A549 (cell line): ENCODE results near the gene CRIP2. TPM values are rescaled to one million over a fixed set of nuclear protein-coding genes. Genes with fewer than 3 reads are reported as not detected.

Source experiments
- ATAC-seq, 2 experiments: fragments of 200-7000 bp in 1 of 2; fragments of >200 bp in 1 of 2; cut with Nextera tagmentation in 1 of 2; cut with Tn5 transposase in 1 of 2; 3 replicates each; pipeline versions ENCODE4 v1.8.0 to v1.9.1; 2018 to 2020; ENCODE audit warnings: mild to moderate bottlenecking in 1 of 2, moderate library complexity in 1 of 2
- CTCF ChIA-PET: fragments of 300-600 bp; sonication (Branson Sonifier 250); formaldehyde crosslinking; extraction: SDS; loops from one replicate; lab custom pipeline; 2021; ENCODE audit warnings: antibody characterized with exemption, inconsistent platforms; lab: Yijun Ruan, JAX
- POLR2A ChIA-PET: fragments of 350-600 bp; formaldehyde crosslinking; extraction: SDS; loops from one replicate; lab custom pipeline; 2021; ENCODE audit warnings: antibody characterized with exemption, inconsistent platforms; lab: Yijun Ruan, JAX
- DNase-seq, 2 experiments: peaks; one replicate each; pipeline versions ENCODE4 v3.0.0 to v3.0.0-alpha.2; 2011 to 2016; ENCODE audit warnings: low read depth in 1 of 2, low spot score in 1 of 2
- FAIRE-seq: peaks from 2 replicates; lab custom pipeline; 2011; peaks lifted over from hg19 to GRCh38; lab: Jason Lieb, UNC
- H3K27ac ChIP-seq, 2 experiments: fragments of >200 bp; sonication (Bioruptor Twin); formaldehyde crosslinking; 3 replicates each; pipeline ENCODE4 v1.5.1; 2016 to 2017
- H3K4me1 ChIP-seq: fragments of >200 bp; sonication (Bioruptor Twin); formaldehyde crosslinking; 3 replicates; pipeline ENCODE4 v1.6.1; 2016
- H3K4me2 ChIP-seq: fragments of >200 bp; sonication (Bioruptor Twin); formaldehyde crosslinking; 3 replicates; pipeline ENCODE4 v1.6.1; 2016
- H3K4me3 ChIP-seq: fragments of >200 bp; sonication (Bioruptor Twin); formaldehyde crosslinking; 3 replicates; pipeline ENCODE4 v1.5.1; 2016
- H3K9me3 ChIP-seq: fragments of >200 bp; sonication (Bioruptor Twin); formaldehyde crosslinking; 3 replicates; pipeline ENCODE4 v1.6.1; 2016
- ATOH8 ChIP-seq: fragments of 250-450 bp; sonication (Bioruptor Pico); IDR thresholded peaks from 2 replicates; pipeline ENCODE4 v1.5.0; 2020; ENCODE audit warnings: low read depth, mild to moderate bottlenecking, moderate library complexity
- CBX8 ChIP-seq: fragments of 200-600 bp; sonication (generic); IDR thresholded peaks from 2 replicates; pipeline ENCODE4 v1.6.1; 2016
- CHD4 ChIP-seq: fragments of 200-600 bp; sonication (generic); IDR thresholded peaks from 2 replicates; pipeline ENCODE4 v1.6.1; 2016; ENCODE audit warnings: antibody characterized with exemption, mild to moderate bottlenecking, borderline replicate concordance
- CTCF ChIP-seq: fragments of >200 bp; sonication (Bioruptor Twin); formaldehyde crosslinking; IDR thresholded peaks from 3 replicates; pipeline ENCODE4 v1.5.1; 2016
- EP300 ChIP-seq, 2 experiments: fragments of >200 bp; sonication (Bioruptor Twin); formaldehyde crosslinking; IDR thresholded peaks; 2 replicates in 1 of 2; 3 replicates in 1 of 2; pipeline ENCODE4 v1.6.1; 2016 to 2017
- HDAC2 ChIP-seq: fragments of 200-600 bp; sonication (generic); IDR thresholded peaks from 2 replicates; pipeline ENCODE4 v1.6.1; 2016
- HES2 ChIP-seq: fragments of >200 bp; sonication (Bioruptor Twin); formaldehyde crosslinking; IDR thresholded peaks from 2 replicates; pipeline ENCODE4 v1.6.1; 2016
- KDM1A ChIP-seq: fragments of 200-600 bp; sonication (generic); IDR thresholded peaks from 2 replicates; pipeline ENCODE4 v1.6.1; 2016; ENCODE audit warnings: low read depth, mild to moderate bottlenecking
- NR3C1 ChIP-seq: fragments of >200 bp; sonication (Bioruptor Twin); formaldehyde crosslinking; IDR thresholded peaks from 3 replicates; pipeline ENCODE4 v1.6.1; 2017
- POLR2A ChIP-seq: IDR thresholded peaks from 2 replicates; pipeline ENCODE4 v1.6.1; 2012; ENCODE audit warnings: mild to moderate bottlenecking, low read length
- POLR2AphosphoS2 ChIP-seq: conservative IDR thresholded peaks from 2 replicates; pipeline ENCODE4 v1.6.1; 2012; ENCODE audit warnings: low read length, improper control_type of control experiment, inconsistent platforms
- RAD21 ChIP-seq, 2 experiments: fragments of >200 bp in 1 of 2; sonication (Bioruptor Twin) in 1 of 2; formaldehyde crosslinking in 1 of 2; IDR thresholded peaks in 1 of 2; conservative IDR thresholded peaks in 1 of 2; 2 replicates in 1 of 2; 3 replicates in 1 of 2; pipeline ENCODE4 v1.6.1; 2012 to 2018; ENCODE audit warnings: inconsistent platforms in 1 of 2
- RCOR1 ChIP-seq: fragments of 150-350 bp; IDR thresholded peaks from 2 replicates; pipeline ENCODE4 v1.6.1; 2014; ENCODE audit warnings: antibody characterized with exemption, low read length, low read depth
- REST ChIP-seq: fragments of 200-600 bp; sonication (generic); IDR thresholded peaks from 2 replicates; pipeline ENCODE4 v1.6.1; 2016; ENCODE audit warnings: antibody characterized with exemption, mild to moderate bottlenecking, moderate library complexity
- RNF2 ChIP-seq: fragments of 200-600 bp; sonication (generic); IDR thresholded peaks from 2 replicates; pipeline ENCODE4 v1.6.1; 2016; ENCODE audit warnings: low read depth, mild to moderate bottlenecking, antibody characterized with exemption, moderate library complexity, borderline replicate concordance
- SMC3 ChIP-seq: fragments of >200 bp; sonication (Bioruptor Twin); formaldehyde crosslinking; IDR thresholded peaks from 3 replicates; pipeline ENCODE4 v1.6.1; 2018; ENCODE audit warnings: inconsistent platforms
- USF2 ChIP-seq: fragments of 450-650 bp; IDR thresholded peaks from 2 replicates; pipeline ENCODE4 v1.6.1; 2014; ENCODE audit warnings: antibody characterized with exemption
- WGBS: methylation state at CpG from one replicate; pipeline ENCODE4 v1.1.6; 2017; ENCODE audit errors: missing lambda C conversion rate; 5-methylcytosine and 5-hydroxymethylcytosine counted together
- polyA plus RNA-seq, 4 experiments: library from polyadenylated mRNA; depleted of rRNA in 3 of 4; stranded (reverse); fragments of >200 nt; fragmentation: RNase III in 1 of 4; extraction: RNeasy Plus Mini Kit Qiagen cat#74134 plus additional on column Dnase treatment in 1 of 4; gene quantifications; 2 replicates in 3 of 4; 3 replicates in 1 of 4; pipeline ENCODE4 v1.2.3, GENCODE V29; 2011 to 2017
- TF ChIP-seq, protein P1 (sequence below): IDR thresholded peaks from 2 replicates; pipeline ENCODE4 v1.6.1; 2012

The CRIP2 gene
- polyA plus RNA-seq, 2 of the 4 experiments (the other 2 are of a cell fraction): 41.0 to 67.3 TPM

DNA sequence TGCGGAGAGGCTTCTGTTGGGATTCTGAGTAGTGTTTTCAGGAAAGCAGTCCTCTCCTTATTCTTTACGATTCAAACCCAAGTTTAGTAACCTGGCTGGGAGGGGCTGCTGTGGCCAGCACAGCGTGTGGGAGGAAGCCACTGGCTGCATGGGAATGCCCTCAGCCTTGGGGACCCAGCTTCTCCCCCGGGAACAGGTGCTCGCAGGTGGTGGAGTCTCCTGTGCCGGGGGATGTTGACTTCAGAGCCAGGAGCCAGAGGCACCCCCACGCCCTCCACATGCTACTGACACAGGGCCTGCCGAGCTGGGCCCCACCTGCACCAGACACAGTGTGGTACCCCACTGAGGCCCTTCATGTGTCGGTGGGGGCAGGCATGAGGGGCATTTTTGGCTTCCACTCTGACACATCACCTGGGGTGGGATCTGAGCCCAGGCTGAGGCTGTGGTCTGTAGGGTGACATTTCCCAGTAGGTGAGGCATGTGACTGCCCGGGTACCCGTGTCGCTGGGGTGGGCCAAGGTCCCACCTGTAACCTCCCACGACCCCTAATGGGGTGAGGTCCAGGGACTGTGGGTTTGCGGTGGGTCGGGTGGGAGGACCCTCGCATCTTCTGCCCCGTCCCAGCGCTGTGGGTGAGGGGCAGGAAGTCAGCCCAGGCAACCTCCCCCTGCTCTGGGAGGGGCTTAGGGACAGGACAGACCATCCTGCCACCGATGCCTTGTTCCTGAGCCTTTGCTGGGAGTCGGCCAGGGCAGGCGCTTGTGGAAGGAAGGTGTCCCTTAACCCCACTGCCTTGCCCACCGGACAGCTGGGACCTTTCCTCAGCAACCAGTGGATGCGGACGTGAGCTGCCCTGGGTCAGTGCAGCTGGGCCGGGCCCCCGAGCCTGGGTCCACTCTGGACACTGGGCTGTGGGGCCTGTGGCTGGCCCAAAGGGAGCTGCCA lies 28.4 kb upstream of the CRIP2 start:
- FAIRE-seq: no peak
- H3K4me1 ChIP-seq: 0 out of 3 replicates have a peak, but pooled peaks cover 6% of the 10 kb centered on the region
- POLR2A ChIA-PET: no interaction called here
- TF ChIP-seq CHD4: no peak
- TF ChIP-seq ATOH8 (CRISPR knock-in tag): no peak
- TF ChIP-seq REST: no peak
- no peak for TF ChIP-seq RAD21 (conservative IDR thresholded peaks at IDR 0.05 in 1 of 2, IDR thresholded peaks at IDR 0.05 in 1 of 2)
- TF ChIP-seq EP300 (IDR thresholded peaks at IDR 0.05): no peak
- no peak for TF ChIP-seq RCOR1
- TF ChIP-seq KDM1A: no peak
- TF ChIP-seq CBX8: no peak
- no peak for TF ChIP-seq POLR2A
- no peak for TF ChIP-seq NR3C1
- no peak for TF ChIP-seq CTCF
- TF ChIP-seq, protein P1, sequence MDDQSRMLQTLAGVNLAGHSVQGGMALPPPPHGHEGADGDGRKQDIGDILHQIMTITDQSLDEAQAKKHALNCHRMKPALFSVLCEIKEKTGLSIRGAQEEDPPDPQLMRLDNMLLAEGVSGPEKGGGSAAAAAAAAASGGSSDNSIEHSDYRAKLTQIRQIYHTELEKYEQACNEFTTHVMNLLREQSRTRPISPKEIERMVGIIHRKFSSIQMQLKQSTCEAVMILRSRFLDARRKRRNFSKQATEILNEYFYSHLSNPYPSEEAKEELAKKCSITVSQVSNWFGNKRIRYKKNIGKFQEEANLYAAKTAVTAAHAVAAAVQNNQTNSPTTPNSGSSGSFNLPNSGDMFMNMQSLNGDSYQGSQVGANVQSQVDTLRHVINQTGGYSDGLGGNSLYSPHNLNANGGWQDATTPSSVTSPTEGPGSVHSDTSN: no peak
- no peak for TF ChIP-seq HDAC2
- TF ChIP-seq SMC3: no peak
- TF ChIP-seq USF2: no peak
- TF ChIP-seq HES2: no peak
- TF ChIP-seq RNF2: no peak
- no peak for TF ChIP-seq POLR2AphosphoS2
- TF ChIP-seq, all 56 proteins: peak for 0
- WGBS: 91% methylated on average over 18 of the region's 26 CpGs
- ATAC-seq: no peak
- DNase-seq: no peak
- CTCF ChIA-PET: interaction anchor here (1.2 to 2.7 kb wide), 5 partner anchors 35 to 95 kb away, joined by 3 to 29 read pairs (median 7); no protein-coding TSS in a partner anchor
- H3K4me3 ChIP-seq: no peak overlapping the region
- H3K9me3 ChIP-seq: no peaks in the 10 kb centered on the region
- no peak overlapping the region for H3K27ac ChIP-seq
- H3K4me2 ChIP-seq: no peak overlapping the region
